Measurements from ENCODE around the gene TFDP2.

DNA sequence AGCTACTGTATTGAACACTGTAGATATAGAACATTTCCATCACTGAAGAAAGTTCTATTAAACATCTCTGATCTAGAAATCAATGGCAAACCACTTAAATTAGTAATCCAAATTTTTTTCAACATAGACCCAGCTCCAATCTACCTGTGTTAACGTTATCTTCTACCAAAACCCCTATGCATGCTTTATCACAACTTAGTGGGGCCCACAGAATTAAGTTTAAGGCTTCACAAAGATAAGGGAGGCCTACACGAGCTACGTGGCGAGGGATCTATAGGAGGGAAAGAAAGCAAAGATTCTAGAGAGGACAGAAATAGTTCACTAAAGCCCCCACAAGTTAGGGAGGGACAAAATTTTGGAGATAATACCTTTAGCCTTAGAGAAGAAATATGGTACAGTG lies 116.1 kb downstream of the TFDP2 start:
- TF ChIP-seq POLR2A (IDR thresholded peaks at IDR 0.05; ENCODE audit: control extremely low read depth in 1 of 2, low read depth in 2 of 2, low read length in 2 of 2): no peak
- TF ChIP-seq, protein P1, sequence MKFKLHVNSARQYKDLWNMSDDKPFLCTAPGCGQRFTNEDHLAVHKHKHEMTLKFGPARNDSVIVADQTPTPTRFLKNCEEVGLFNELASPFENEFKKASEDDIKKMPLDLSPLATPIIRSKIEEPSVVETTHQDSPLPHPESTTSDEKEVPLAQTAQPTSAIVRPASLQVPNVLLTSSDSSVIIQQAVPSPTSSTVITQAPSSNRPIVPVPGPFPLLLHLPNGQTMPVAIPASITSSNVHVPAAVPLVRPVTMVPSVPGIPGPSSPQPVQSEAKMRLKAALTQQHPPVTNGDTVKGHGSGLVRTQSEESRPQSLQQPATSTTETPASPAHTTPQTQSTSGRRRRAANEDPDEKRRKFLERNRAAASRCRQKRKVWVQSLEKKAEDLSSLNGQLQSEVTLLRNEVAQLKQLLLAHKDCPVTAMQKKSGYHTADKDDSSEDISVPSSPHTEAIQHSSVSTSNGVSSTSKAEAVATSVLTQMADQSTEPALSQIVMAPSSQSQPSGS (IDR thresholded peaks at IDR 0.05; ENCODE audit: low read length): no peak

All from H1 (cell line).